Vagina (tissue), 2 donors: ENCODE measurements around the gene GPC5. TPM values are rescaled to one million over a fixed set of nuclear protein-coding genes. Genes with fewer than 3 reads are reported as not detected.

Experiments used
- DNase-seq, 2 donors: peaks; one replicate each; pipeline ENCODE4 v3.0.0-alpha.2; 2017; ENCODE audit errors: extremely low spot score in 2 of 2
- H3K27ac ChIP-seq: fragments of 200-600 bp; sonication (generic); one replicate; pipeline ENCODE4 v1.5.1; 2019
- H3K27me3 ChIP-seq: fragments of 200-600 bp; sonication (generic); one replicate; pipeline ENCODE4 v1.5.1; 2019
- H3K36me3 ChIP-seq, 2 donors: fragments of 200-600 bp; sonication (generic); one replicate each; pipeline ENCODE4 v1.5.1; 2017 to 2019
- H3K4me1 ChIP-seq: fragments of 200-600 bp; sonication (generic); one replicate; pipeline ENCODE4 v1.5.1; 2019
- H3K4me3 ChIP-seq, 2 donors: fragments of 200-600 bp; sonication (generic); 1 replicate in 1 of 2; 2 replicates in 1 of 2; pipeline ENCODE4 v1.5.1; 2016 to 2019
- H3K9me3 ChIP-seq: fragments of 200-600 bp; sonication (generic); one replicate; pipeline ENCODE4 v1.5.1; 2019
- CTCF ChIP-seq, 3 experiments: fragments of 450-650 bp in 2 of 3; fragments of 200-600 bp in 1 of 3; sonication (generic) in 1 of 3; IDR thresholded peaks; one replicate each; pipeline ENCODE4 v1.5.1; 2017 to 2019; ENCODE audit warnings: antibody characterized with exemption in 3 of 3, mild to moderate bottlenecking in 2 of 3, moderate library complexity in 2 of 3
- POLR2A ChIP-seq, 2 donors: fragments of 450-650 bp; IDR thresholded peaks; one replicate each; pipeline ENCODE4 v1.6.1; 2017; ENCODE audit warnings: antibody characterized with exemption in 2 of 2, mild to moderate bottlenecking in 2 of 2, moderate library complexity in 2 of 2
- POLR2AphosphoS5 ChIP-seq, 2 donors: sonication (generic); formaldehyde crosslinking; IDR thresholded peaks; one replicate each; pipeline ENCODE4 v1.9.0; 2017; ENCODE audit warnings: antibody characterized with exemption in 2 of 2, mild to moderate bottlenecking in 2 of 2, low read depth in 1 of 2; ENCODE audit not compliant: insufficient read depth in 1 of 2
- intact Hi-C: fragments of 100-400 bp; cut with DNase I; formaldehyde crosslinking; loops from one replicate; pipeline ENCODE4 v1.15.1; 2023
- total RNA-seq: library from RNA; depleted of rRNA; stranded (reverse); fragments of >200 nt; gene quantifications from one replicate; pipeline ENCODE4 v1.2.3, GENCODE V29; 2016

The GPC5 gene
- total RNA-seq, 1 donor from 2014 or later = 1.7 TPM

- no peak for TF ChIP-seq CTCF (IDR thresholded peaks at IDR 0.05)
- intact Hi-C loops = no loop called here
These were observed 705.3 kb downstream of the GPC5 start for GRCh38 chr13:92103689-92104153.

GRCh38 chr13:92122186-92122853 is 723.9 kb downstream of the GPC5 start:
- DNase-seq = no peak
- Histone ChIP-seq H3K27ac (no peak overlapping the region), H3K9me3 (no peaks in the 10 kb centered on the region), H3K36me3 (no peaks in the 10 kb centered on the region), H3K27me3 (no peaks in the 10 kb centered on the region), H3K4me1 (no peaks in the 10 kb centered on the region), H3K4me3 (no peak overlapping the region)
- intact Hi-C loops = no loop called here
- TF ChIP-seq CTCF (IDR thresholded peaks at IDR 0.05) (no peak), POLR2AphosphoS5 (IDR thresholded peaks at IDR 0.05; ENCODE audit: insufficient read depth in 1 of 2, low read depth in 1 of 2) (no peak), POLR2A (IDR thresholded peaks at IDR 0.05) (no peak)

More at GRCh38 chr13:92103689-92104153, 705.3 kb downstream of the GPC5 start:
- Histone ChIP-seq H3K27ac (no peak overlapping the region), H3K36me3 (no peaks in the 10 kb centered on the region), H3K9me3 (no peaks in the 10 kb centered on the region), H3K4me3 (no peak overlapping the region), H3K27me3 (no peaks in the 10 kb centered on the region), H3K4me1 (no peaks in the 10 kb centered on the region)
- DNase-seq = no peak

GRCh38 chr13:92126399-92126798 is 728.0 kb downstream of the GPC5 start:
- Histone ChIP-seq H3K4me3 (no peak overlapping the region), H3K27ac (no peak overlapping the region), H3K9me3 (no peaks in the 10 kb centered on the region), H3K27me3 (no peaks in the 10 kb centered on the region), H3K4me1 (no peaks in the 10 kb centered on the region), H3K36me3 (no peaks in the 10 kb centered on the region)
- no peak for DNase-seq
- TF ChIP-seq POLR2AphosphoS5 (IDR thresholded peaks at IDR 0.05; ENCODE audit: insufficient read depth in 1 of 2, low read depth in 1 of 2) = no peak
- TF ChIP-seq POLR2A (IDR thresholded peaks at IDR 0.05) = no peak
- TF ChIP-seq CTCF (IDR thresholded peaks at IDR 0.05) = no peak
- intact Hi-C loops = no loop called here

GRCh38 chr13:92135509-92135908 is 737.1 kb downstream of the GPC5 start:
- Histone ChIP-seq H3K9me3 (no peaks in the 10 kb centered on the region), H3K4me3 (no peak overlapping the region), H3K27ac (no peak overlapping the region), H3K27me3 (no peaks in the 10 kb centered on the region), H3K4me1 (no peaks in the 10 kb centered on the region), H3K36me3 (no peaks in the 10 kb centered on the region)
- intact Hi-C loops = no loop called here
- TF ChIP-seq POLR2A (IDR thresholded peaks at IDR 0.05) = no peak
- no peak for TF ChIP-seq CTCF (IDR thresholded peaks at IDR 0.05)
- no peak for TF ChIP-seq POLR2AphosphoS5 (IDR thresholded peaks at IDR 0.05; ENCODE audit: insufficient read depth in 1 of 2, low read depth in 1 of 2)
- no peak for DNase-seq

- DNase-seq = no peak
- Histone ChIP-seq H3K27ac (no peak overlapping the region), H3K9me3 (no peaks in the 10 kb centered on the region), H3K4me1 (no peaks in the 10 kb centered on the region), H3K4me3 (no peak overlapping the region), H3K27me3 (no peaks in the 10 kb centered on the region), H3K36me3 (no peaks in the 10 kb centered on the region)
- intact Hi-C loops = no loop called here
- no peak for TF ChIP-seq CTCF (IDR thresholded peaks at IDR 0.05)
- TF ChIP-seq POLR2AphosphoS5 (IDR thresholded peaks at IDR 0.05; ENCODE audit: insufficient read depth in 1 of 2, low read depth in 1 of 2) = no peak
- TF ChIP-seq POLR2A (IDR thresholded peaks at IDR 0.05) = no peak
These were observed 738.2 kb downstream of the GPC5 start for GRCh38 chr13:92136449-92137155.
